HG02970 (cell line): ENCODE measurements around the gene AP3B1.

Experiments
- ATAC-seq: cut with Tn5 transposase; IDR thresholded peaks from one replicate; pipeline ENCODE4 v1.9.1; 2021; ENCODE audit warnings: mild to moderate bottlenecking, moderate library complexity, moderate number of reproducible peaks; ENCODE audit not compliant: unreplicated experiment, low FRiP score

AP3B1 gene

GRCh38 chr5:77985247-77985646 is 309.3 kb downstream of the AP3B1 start:
- no peak for ATAC-seq

- ATAC-seq, result no peak
Observed at GRCh38 chr5:77984587-77984986, 309.9 kb downstream of the AP3B1 start.

- no peak for ATAC-seq
Observed at GRCh38 chr5:77983482-77984199, 310.9 kb downstream of the AP3B1 start.

GRCh38 chr5:77981820-77982219 is 312.7 kb downstream of the AP3B1 start:
- no peak for ATAC-seq

- ATAC-seq, result no peak
Observed at GRCh38 chr5:77974576-77974975, 319.9 kb downstream of the AP3B1 start.

- ATAC-seq, result no peak
Observed at GRCh38 chr5:77973253-77973609, 321.3 kb downstream of the AP3B1 start.

- no peak for ATAC-seq
Observed at GRCh38 chr5:77972469-77973252, 321.8 kb downstream of the AP3B1 start.

- ATAC-seq, result no peak
Observed at GRCh38 chr5:77971776-77972468, 322.6 kb downstream of the AP3B1 start.

- ATAC-seq, result no peak
Observed at GRCh38 chr5:77970891-77971290, 323.6 kb downstream of the AP3B1 start.

- ATAC-seq, result no peak
Observed at GRCh38 chr5:77963795-77964194, 330.7 kb downstream of the AP3B1 start.

- ATAC-seq, result no peak
Observed at GRCh38 chr5:77960863-77961396, 333.6 kb downstream of the AP3B1 start.

- no peak for ATAC-seq
Observed at GRCh38 chr5:77960305-77960704, 334.2 kb downstream of the AP3B1 start.

GRCh38 chr5:77958642-77959330 is 335.7 kb downstream of the AP3B1 start:
- no peak for ATAC-seq

GRCh38 chr5:77957931-77958521 is 336.5 kb downstream of the AP3B1 start:
- no peak for ATAC-seq

- no peak for ATAC-seq
Observed at GRCh38 chr5:77957516-77957915, 337.0 kb downstream of the AP3B1 start.

GRCh38 chr5:77957081-77957480 is 337.4 kb downstream of the AP3B1 start:
- ATAC-seq, result no peak

GRCh38 chr5:77955577-77955976 is 338.9 kb downstream of the AP3B1 start:
- no peak for ATAC-seq

GRCh38 chr5:77953374-77953773 is 341.1 kb downstream of the AP3B1 start:
- no peak for ATAC-seq

- ATAC-seq, result no peak
Observed at GRCh38 chr5:77952636-77953212, 341.8 kb downstream of the AP3B1 start.
